ENCODE results near the gene ZNF527.

ZNF527 gene

GRCh38 chr19:37334179-37335071 is 36.5 kb upstream of the ZNF527 start:
- Histone ChIP-seq H3K4me2 (no peak overlapping the region), H3K4me3 (IDR thresholded peaks at IDR 0.05; ENCODE audit: insufficient read depth, low read depth, low read length) (no peak overlapping the region)

GRCh38 chr19:37342753-37343152 is 28.1 kb upstream of the ZNF527 start:
- Histone ChIP-seq H3K4me3 (IDR thresholded peaks at IDR 0.05; ENCODE audit: insufficient read depth, low read depth, low read length) (no peak overlapping the region), H3K27ac (no peak overlapping the region), H2AFZ (ENCODE audit: low read depth) (no peak overlapping the region), H3K36me3 (ENCODE audit: insufficient read depth) (no peaks in the 10 kb centered on the region), H3K4me1 (ENCODE audit: low read depth, poor library complexity, severe bottlenecking) (no peaks in the 10 kb centered on the region), H4K20me1 (ENCODE audit: insufficient read depth) (no peaks in the 10 kb centered on the region), H3K4me2 (no peak overlapping the region), H3K79me2 (ENCODE audit: insufficient read depth, low read depth) (no peaks in the 10 kb centered on the region), H3K27me3 (ENCODE audit: insufficient read depth, low read depth) (no peaks in the 10 kb centered on the region), H3K9ac (no peak overlapping the region)
- TF ChIP-seq CTCF (conservative IDR thresholded peaks at IDR 0.05; ENCODE audit: low read depth, low read length): no peak

More at GRCh38 chr19:37334179-37335071, 36.5 kb upstream of the ZNF527 start:
- Histone ChIP-seq H4K20me1 (ENCODE audit: insufficient read depth) (no peaks in the 10 kb centered on the region), H3K27ac (no peak overlapping the region), H3K79me2 (ENCODE audit: insufficient read depth, low read depth) (no peaks in the 10 kb centered on the region), H3K27me3 (ENCODE audit: insufficient read depth, low read depth) (no peaks in the 10 kb centered on the region), H3K9ac (no peak overlapping the region), H3K36me3 (ENCODE audit: insufficient read depth) (no peaks in the 10 kb centered on the region), H2AFZ (ENCODE audit: low read depth) (no peak overlapping the region), H3K4me1 (ENCODE audit: low read depth, poor library complexity, severe bottlenecking) (no peaks in the 10 kb centered on the region)
- TF ChIP-seq CTCF (conservative IDR thresholded peaks at IDR 0.05; ENCODE audit: low read depth, low read length): no peak

GRCh38 chr19:37346091-37346490 is 24.8 kb upstream of the ZNF527 start:
- Histone ChIP-seq H3K27ac (no peak overlapping the region), H3K79me2 (ENCODE audit: insufficient read depth, low read depth) (no peaks in the 10 kb centered on the region), H3K9ac (no peak overlapping the region), H3K4me2 (no peak overlapping the region), H2AFZ (ENCODE audit: low read depth) (no peak overlapping the region), H3K36me3 (ENCODE audit: insufficient read depth) (no peaks in the 10 kb centered on the region), H4K20me1 (ENCODE audit: insufficient read depth) (no peaks in the 10 kb centered on the region), H3K4me1 (ENCODE audit: low read depth, poor library complexity, severe bottlenecking) (no peaks in the 10 kb centered on the region), H3K4me3 (IDR thresholded peaks at IDR 0.05; ENCODE audit: insufficient read depth, low read depth, low read length) (no peak overlapping the region), H3K27me3 (ENCODE audit: insufficient read depth, low read depth) (no peaks in the 10 kb centered on the region)
- TF ChIP-seq CTCF (conservative IDR thresholded peaks at IDR 0.05; ENCODE audit: low read depth, low read length): no peak

- Histone ChIP-seq H3K9ac (no peak overlapping the region), H3K4me1 (ENCODE audit: low read depth, poor library complexity, severe bottlenecking) (no peaks in the 10 kb centered on the region), H3K4me2 (no peak overlapping the region), H2AFZ (ENCODE audit: low read depth) (no peak overlapping the region), H3K36me3 (ENCODE audit: insufficient read depth) (no peaks in the 10 kb centered on the region), H4K20me1 (ENCODE audit: insufficient read depth) (no peaks in the 10 kb centered on the region), H3K4me3 (IDR thresholded peaks at IDR 0.05; ENCODE audit: insufficient read depth, low read depth, low read length) (no peak overlapping the region), H3K27me3 (ENCODE audit: insufficient read depth, low read depth) (no peaks in the 10 kb centered on the region), H3K79me2 (ENCODE audit: insufficient read depth, low read depth) (no peaks in the 10 kb centered on the region), H3K27ac (no peak overlapping the region)
- TF ChIP-seq CTCF (conservative IDR thresholded peaks at IDR 0.05; ENCODE audit: low read depth, low read length): no peak
These were observed 22.8 kb upstream of the ZNF527 start for GRCh38 chr19:37348060-37348459.
